Calu3 (cell line): ENCODE results near the gene DEDD2. TPM values are rescaled to one million over a fixed set of nuclear protein-coding genes. Genes with fewer than 3 reads are reported as not detected.

Experiments used
- BruUV-seq: library from RNA; stranded (reverse); fragments of 400-500 nt; replicated peaks from 2 replicates; lab custom pipeline; 2021; lab: Mats Ljungman, UMichigan
- CTCF ChIA-PET: fragments of 300-600 bp; sonication (Branson Sonifier 250); formaldehyde crosslinking; loops from one replicate; lab custom pipeline; 2022; ENCODE audit warnings: antibody characterized with exemption; lab: Charles Lee
- DNase-seq: peaks from one replicate; pipeline ENCODE4 v3.0.0; 2022
- H3K27ac Mint-ChIP-seq: one replicate; pipeline ENCODE4 v1.8.0; 2022; ENCODE audit warnings: mixed read lengths; ENCODE audit not compliant: unreplicated experiment
- H3K27me3 Mint-ChIP-seq: one replicate; pipeline ENCODE4 v1.8.0; 2022; ENCODE audit warnings: mixed read lengths; ENCODE audit not compliant: unreplicated experiment
- H3K36me3 Mint-ChIP-seq: one replicate; pipeline ENCODE4 v1.8.0; 2022; ENCODE audit warnings: mild to moderate bottlenecking, moderate library complexity, mixed read lengths; ENCODE audit not compliant: insufficient read depth, unreplicated experiment
- H3K4me1 Mint-ChIP-seq: one replicate; pipeline ENCODE4 v1.8.0; 2022; ENCODE audit warnings: mild to moderate bottlenecking, low read depth, mixed read lengths; ENCODE audit not compliant: unreplicated experiment
- H3K4me3 Mint-ChIP-seq: one replicate; pipeline ENCODE4 v1.8.0; 2022; ENCODE audit warnings: mild to moderate bottlenecking, low read depth, moderate library complexity, mixed read lengths; ENCODE audit not compliant: unreplicated experiment
- H3K9me3 Mint-ChIP-seq: one replicate; pipeline ENCODE4 v1.8.0; 2022; ENCODE audit warnings: low read depth, mixed read lengths; ENCODE audit not compliant: unreplicated experiment
- CTCF ChIP-seq: fragments of 200-600 bp; IDR thresholded peaks from one replicate; pipeline ENCODE4 v1.8.0; 2022; ENCODE audit warnings: antibody characterized with exemption; ENCODE audit not compliant: unreplicated experiment
- intact Hi-C: fragments of 100-400 bp; cut with micrococcal nuclease; formaldehyde crosslinking; loops from one replicate; pipeline ENCODE4 v1.10.0; 2022; ENCODE audit not compliant: unreplicated experiment
- total RNA-seq: library from RNA; stranded (reverse); gene quantifications from 2 replicates; pipeline ENCODE4 v1.2.3, GENCODE V29; 2022

DEDD2 gene
- total RNA-seq, 1 experiment from 2014 or later = 78.3 TPM

DNA sequence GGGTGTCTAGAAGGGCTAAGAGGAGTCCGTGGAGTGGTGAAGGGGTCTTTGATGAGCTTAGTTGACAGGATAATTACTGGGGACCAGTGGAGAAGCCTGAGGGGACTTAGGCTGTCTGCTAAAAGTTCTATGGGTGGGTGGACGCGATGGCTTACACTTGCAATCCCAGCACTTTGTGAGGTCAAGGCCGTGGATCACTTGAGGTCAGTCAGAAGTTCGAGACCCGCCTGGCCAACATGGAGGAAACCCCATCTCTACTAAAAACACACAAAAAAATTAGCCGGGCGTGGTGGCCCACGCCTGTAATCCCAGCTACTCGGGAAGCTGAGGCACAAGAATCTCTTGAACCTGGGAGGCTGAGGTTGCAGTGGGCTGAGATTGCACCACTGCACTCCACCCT, 27.8 kb upstream of the DEDD2 start:
- TF ChIP-seq CTCF = no peak
- Mint-ChIP-seq H3K36me3 (peaks cover 80% of the 10 kb centered on the region), H3K27me3 (no peaks in the 10 kb centered on the region), H3K9me3 (no peaks in the 10 kb centered on the region), H3K27ac (peak overlapping the region; percentile 51), H3K4me1 (peaks cover 36% of the 10 kb centered on the region), H3K4me3 (peak overlapping the region; percentile 75)
- CTCF ChIA-PET = interaction anchor here (1.3 to 2.7 kb wide), 6 partner anchors 25 to 132 kb away, joined by 3 to 25 read pairs (median 8); partner anchors contain the start of gene CIC
- no peak for DNase-seq
- intact Hi-C loops = no loop called here
- no TSS peak for BruUV-seq

GRCh38 chr19:42244347-42245220, 27.1 kb upstream of the DEDD2 start:
- BruUV-seq = no TSS peak
- intact Hi-C loops = loop anchor here (1.0 kb wide), 2 partner anchors 81 to 136 kb away; partner anchors contain the start of gene MEGF8
- Mint-ChIP-seq H3K4me1 (peaks cover 40% of the 10 kb centered on the region), H3K4me3 (peak overlapping the region; percentile 75), H3K9me3 (no peaks in the 10 kb centered on the region), H3K36me3 (peaks cover 80% of the 10 kb centered on the region), H3K27me3 (no peaks in the 10 kb centered on the region), H3K27ac (peak overlapping the region; percentile 51)
- CTCF ChIA-PET = interaction anchor here (0.7 to 2.7 kb wide), 10 partner anchors 11 to 136 kb away, joined by 3 to 25 read pairs (median 3); no protein-coding TSS in a partner anchor
- DNase-seq = peak; percentile 95
- peak; percentile 75 for TF ChIP-seq CTCF

- intact Hi-C loops = loop anchor here (1.0 kb wide), 1 partner anchor 38 kb away; no protein-coding TSS in a partner anchor
- Mint-ChIP-seq H3K36me3 (peaks cover 83% of the 10 kb centered on the region), H3K27me3 (no peaks in the 10 kb centered on the region), H3K9me3 (no peaks in the 10 kb centered on the region), H3K4me3 (peak within 1 kb of the TSS; percentile 75), H3K4me1 (peaks cover 40% of the 10 kb centered on the region), H3K27ac (peak within 1 kb of the TSS; percentile 79)
- TF ChIP-seq CTCF = peak; percentile 12
- CTCF ChIA-PET = interaction anchor here (0.6 to 2.7 kb wide), 19 partner anchors 9 to 1790 kb away, joined by 3 to 25 read pairs (median 4); partner anchors contain the start of genes PAFAH1B3, POU2F2 and PRR19
- peak; percentile 98 for DNase-seq
- BruUV-seq = no TSS peak
Observed at GRCh38 chr19:42242512-42243409, 25.3 kb upstream of the DEDD2 start, which contains the start of gene GSK3A. Gene GSK3A, minus strand, starts transcription at chr19:42242602. Its CDS starts 137 bp downstream, at chr19:42242465.

GRCh38 chr19:42242069-42242511, 24.6 kb upstream of the DEDD2 start:
- intact Hi-C loops = no loop called here
- CTCF ChIA-PET = interaction anchor here (0.6 to 1.3 kb wide), 4 partner anchors 9 to 1789 kb away, joined by 3 to 11 read pairs (median 4); partner anchors contain the start of genes PAFAH1B3 and PRR19

More at GRCh38 chr19:42242069-42242511, 24.6 kb upstream of the DEDD2 start:
- no peaks in the 10 kb centered on the region for H3K27me3 Mint-ChIP-seq
- peak; percentile 33 for DNase-seq
- H3K4me3 Mint-ChIP-seq = peak overlapping the region; percentile 75
- peaks cover 40% of the 10 kb centered on the region for H3K4me1 Mint-ChIP-seq
- no peak for TF ChIP-seq CTCF
- no TSS peak for BruUV-seq
- H3K36me3 Mint-ChIP-seq = peaks cover 85% of the 10 kb centered on the region
- no peaks in the 10 kb centered on the region for H3K9me3 Mint-ChIP-seq
- H3K27ac Mint-ChIP-seq = peak overlapping the region; percentile 79
